Fibroblast of skin of abdomen (primary cell): Measurements from ENCODE around the gene POLD4. TPM values are rescaled to one million over a fixed set of nuclear protein-coding genes. Genes with fewer than 3 reads are reported as not detected.
"Not testable (repeated sequence)": the region's sequence is repeated elsewhere in the genome, so short reads cannot be mapped to it uniquely, and the experiment has no call there.

Experiments used
- DNase-seq: peaks from one replicate; pipeline ENCODE4 v3.0.0-alpha.2; 2013
- polyA plus RNA-seq, 2 experiments: library from polyadenylated mRNA; unstranded; fragments of 120-200 nt; gene quantifications; one replicate each; pipeline ENCODE4 v1.2.1, GENCODE V29; 2013; ENCODE audit not compliant: insufficient read length in 2 of 2

POLD4 gene
- polyA plus RNA-seq (2013, experiment 1 of 2; ENCODE audit: insufficient read length), result 86.1 TPM
- polyA plus RNA-seq (2013, experiment 2 of 2; ENCODE audit: insufficient read length), result 90.2 TPM

DNA sequence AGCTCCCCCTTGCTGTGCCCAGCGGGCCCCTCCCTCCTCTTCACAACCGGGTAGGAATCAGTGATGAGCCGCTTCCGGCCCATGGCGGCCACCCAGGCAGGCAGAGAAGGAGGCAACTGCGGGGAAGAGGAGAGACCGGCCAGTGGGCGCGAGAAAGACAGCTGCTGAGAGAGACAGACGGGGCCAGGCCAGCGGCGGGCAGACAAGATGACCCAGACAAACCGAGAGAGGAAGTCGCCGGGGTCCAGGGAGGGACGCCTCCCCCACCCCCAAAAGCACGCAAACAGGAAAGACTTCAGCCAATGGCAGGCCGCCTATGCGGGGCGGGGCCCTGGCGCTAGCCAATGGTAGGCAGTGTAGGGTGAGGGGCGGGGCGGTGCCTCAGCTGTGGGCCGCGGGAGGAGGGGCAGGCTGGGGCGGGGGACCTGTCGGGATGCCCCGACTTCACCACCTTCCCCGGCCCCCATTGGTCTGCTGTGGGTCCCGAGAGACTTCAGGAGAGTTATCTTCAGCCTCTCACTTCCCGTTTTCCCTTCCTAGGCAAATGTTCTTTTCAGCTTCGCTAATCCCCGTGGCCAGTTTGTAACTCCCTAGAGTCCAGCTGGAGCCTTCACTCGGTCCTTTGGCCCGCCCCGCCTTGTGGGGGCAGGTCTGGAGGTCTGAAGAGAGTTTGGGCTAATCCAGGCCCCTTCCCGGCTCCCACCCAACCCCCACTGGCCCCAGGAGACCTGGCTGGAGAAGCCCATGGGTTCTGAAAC lies at the start of gene POLD4:
Gene POLD4, minus strand, starts transcription at position 230 of the 758 bp plus-strand sequence. Its CDS starts 147 bp downstream, at position 83.
- peak; percentile 96 for DNase-seq

DNA sequence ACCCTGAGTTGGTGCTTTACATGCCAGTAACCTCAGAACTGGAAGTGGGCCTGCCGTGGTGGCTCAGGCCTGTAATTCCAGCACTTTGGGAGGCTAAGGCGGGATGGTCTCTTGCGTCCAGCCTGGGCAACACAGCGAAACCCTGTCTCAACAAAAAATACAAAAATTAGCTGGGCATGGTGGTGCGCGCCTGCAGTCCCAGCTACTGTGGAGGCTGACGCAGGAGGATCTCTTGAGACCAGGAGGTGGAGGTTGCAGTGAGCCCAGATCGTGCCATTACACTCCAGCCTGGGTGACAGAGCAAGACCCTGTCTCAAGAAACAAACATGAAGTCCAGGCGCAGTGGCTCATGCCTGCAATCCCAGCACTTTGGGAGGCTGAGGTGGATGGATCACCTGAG lies 49.7 kb upstream of the POLD4 start:
- not testable (repeated sequence) for DNase-seq

DNA sequence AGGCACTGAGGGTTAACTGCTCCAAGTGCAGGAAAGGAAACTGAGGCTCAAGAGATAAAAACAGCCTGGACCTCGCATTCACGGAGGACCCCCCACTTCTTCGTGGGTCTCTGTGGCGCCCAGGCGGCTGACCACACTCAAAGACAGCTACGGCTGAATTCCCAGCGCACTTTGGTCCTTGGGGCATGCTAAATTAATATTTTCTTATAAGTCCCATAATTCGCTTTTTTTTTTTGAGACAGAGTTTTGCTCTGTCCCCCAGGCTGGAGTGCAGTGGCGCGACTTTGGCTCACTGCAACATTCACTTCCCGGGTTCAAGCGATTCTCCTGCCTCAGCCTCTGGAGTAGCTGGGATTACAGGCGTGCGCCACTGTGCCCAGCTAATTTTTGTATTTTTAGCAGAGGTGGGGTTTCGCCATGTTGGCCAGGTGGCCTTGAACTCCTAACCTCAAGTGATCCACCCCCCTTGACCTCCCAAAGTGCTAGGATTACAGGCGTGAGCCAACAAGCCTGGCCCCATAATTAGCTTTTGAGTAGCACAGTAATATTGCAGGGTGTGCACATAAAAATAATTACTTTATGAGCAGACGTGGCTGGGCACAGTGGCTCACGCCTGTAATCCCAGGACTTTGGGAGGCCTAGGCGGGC lies 49.0 kb upstream of the POLD4 start:
- DNase-seq, result not testable (repeated sequence)

DNA sequence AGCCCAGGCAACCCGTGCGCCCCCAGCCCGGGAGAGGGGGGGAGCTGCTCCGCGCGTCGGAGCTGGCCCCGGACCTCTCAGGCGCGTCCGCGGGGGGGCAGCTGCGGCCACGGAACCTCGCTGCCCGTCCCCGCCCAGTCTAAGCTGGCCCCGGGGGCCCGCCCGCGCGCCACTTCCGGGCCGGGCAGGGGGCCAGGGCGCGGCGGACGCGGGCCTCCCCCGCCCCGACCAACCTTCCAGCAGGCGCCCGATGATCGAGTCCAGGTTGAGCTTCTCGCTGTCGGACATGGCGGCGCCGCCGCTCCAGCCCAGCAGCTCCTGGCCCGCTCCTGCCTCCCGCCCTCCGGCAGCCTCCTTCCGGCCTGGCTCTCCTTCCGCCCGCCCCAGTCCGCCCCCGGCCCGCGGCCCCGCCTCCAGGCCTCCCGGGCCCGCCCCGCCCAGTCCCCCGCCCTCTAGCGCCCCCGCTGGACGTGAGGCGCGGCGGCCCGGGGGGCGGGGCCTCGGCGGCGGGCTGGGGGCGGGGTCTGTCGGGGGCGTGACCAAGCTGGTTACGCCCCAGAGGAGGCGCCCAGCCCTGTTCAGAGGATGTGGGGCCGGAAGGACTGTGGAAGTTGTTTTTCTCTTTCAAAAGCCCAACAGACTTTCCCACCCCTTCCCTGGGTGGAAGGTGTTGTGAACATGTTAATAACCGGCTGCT lies 48.3 kb upstream of the POLD4 start, which contains the start of gene PPP1CA:
Gene PPP1CA, minus strand, starts transcription at position 364 of the 697 bp plus-strand sequence. Its CDS starts 76 bp downstream, at position 288.
- DNase-seq, result peak; percentile 90

DNA sequence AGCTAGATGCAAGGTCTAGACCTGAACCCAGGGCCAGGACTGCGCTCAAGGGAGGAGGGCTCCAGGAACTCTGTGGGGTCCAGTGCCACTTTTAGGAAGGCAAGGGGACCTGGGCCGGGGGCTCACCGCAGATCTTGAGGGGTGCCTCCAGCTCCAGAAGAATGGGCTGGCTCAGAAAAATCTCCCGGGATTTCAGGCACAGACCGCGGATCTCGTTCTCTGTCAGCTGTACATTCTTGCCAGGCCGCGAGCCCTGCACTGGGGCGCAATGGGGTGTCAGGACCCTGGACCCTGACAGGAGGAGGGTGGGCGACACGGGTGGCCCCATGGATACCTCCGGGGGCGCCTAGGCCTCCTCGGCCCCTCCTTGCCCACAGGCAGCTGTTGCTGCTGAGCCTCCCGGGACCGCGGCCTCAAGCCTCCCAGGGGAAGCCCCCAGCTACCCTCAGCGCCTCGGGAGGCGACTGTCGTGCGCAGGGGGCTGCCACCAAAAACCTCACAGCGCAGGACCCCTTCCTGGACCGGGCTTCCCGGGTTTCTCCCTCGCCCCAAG lies 47.7 kb upstream of the POLD4 start:
- no peak for DNase-seq

DNA sequence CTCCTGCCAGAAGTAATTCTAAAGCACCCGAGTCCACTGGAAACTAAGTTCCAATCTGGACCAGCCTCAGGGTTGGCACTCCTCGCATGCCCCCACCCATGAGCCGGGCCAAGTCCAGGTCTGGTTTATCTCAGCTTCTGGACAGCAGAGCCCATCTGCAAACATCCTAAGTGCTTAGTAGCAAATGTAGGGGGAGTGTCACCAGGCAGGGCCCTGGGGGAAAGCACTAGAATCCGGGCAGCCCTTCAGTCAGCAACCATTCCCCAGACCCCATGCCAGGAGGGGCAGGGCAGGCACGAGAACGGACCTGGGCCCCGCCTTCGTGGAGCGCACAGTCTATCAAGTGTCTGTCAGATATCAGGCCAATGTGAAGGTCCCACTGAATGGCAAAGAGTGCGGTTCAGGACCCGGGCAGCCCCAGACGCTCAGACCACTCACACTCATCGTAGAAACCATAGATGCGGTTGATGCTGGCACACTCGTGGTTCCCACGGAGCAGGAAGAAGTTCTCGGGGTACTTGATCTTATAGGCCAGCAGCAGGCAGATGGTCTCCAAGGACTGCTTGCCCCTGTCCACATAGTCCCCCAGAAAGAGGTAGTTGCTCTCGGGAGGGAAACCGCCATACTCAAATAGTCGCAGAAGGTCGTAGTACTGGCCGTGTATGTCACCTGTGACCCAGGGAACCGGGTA lies 47.0 kb upstream of the POLD4 start:
- no peak for DNase-seq

DNA sequence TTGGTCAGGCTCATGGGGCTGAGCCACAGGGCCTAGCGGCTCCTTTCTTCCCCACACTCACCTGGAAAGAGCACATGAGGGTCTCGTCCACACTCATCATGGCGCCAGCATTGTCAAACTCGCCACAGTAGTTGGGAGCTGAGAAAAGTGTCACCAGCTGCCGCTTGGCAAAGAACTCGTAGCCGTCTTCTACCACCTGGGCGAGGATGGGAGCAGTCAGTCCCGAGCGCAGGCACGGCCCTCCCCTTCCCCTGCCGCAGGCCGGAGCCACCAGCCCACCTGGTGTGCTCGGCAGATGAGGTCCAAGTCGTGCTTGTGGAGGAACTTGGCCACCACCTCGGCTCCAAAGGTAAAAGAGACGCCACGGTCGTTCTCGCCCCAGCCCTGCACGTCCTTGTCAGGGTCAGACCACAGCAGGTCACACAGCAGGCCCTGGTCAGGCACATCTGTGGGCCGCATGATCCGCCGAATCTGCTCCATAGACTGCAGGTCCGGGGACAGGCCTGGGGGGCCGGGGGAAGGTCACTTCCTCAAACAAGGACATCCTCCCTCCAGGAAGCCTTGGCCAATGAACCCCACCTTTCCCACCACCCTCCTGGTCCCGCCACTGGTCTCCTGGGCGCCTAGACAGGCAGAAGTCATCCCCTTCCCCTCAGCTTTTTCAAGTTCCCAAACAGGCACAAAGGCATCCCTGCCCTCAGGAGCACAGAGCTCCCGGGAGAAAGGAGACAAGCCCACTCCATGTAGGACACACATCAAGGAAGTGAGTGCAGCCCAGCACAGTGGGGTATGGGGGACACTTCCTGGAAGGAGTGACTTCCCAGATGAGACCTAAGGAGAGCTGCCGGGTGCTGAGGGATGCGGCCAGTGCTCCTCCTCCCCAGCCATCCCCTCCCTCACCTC lies 45.6 kb upstream of the POLD4 start:
- no peak for DNase-seq

DNA sequence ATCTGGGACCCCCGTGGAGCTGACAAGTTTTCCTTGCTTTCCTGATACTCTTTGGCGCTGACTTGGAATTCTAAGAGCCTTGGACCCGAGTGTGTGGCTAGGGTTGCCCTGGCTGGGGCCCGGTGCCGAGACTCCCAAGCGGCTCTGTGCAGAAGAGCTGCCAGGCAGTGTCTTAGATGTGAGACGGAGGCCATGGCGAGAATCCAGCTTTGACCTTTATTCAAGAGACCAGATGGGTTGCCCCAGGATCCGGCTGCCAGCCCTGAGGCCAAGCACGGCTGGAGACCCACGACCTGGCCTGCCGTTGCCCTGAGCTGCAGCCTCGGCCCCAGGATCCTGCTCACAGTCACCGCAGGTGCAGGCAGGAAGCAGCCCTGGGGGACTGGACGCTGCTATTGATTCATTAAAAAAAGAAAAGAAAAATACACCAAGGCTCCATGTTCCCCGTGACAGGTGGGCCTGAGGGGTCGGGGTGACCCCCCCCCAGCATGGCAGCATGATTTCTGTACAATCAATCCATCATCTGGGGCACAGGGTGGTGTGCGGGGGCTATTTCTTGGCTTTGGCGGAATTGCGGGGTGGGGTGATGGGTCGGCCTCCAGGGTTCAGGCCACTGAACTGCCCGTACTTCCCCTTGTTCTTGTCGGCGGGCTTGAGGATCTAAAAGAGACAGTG lies 44.8 kb upstream of the POLD4 start:
- no peak for DNase-seq

DNA sequence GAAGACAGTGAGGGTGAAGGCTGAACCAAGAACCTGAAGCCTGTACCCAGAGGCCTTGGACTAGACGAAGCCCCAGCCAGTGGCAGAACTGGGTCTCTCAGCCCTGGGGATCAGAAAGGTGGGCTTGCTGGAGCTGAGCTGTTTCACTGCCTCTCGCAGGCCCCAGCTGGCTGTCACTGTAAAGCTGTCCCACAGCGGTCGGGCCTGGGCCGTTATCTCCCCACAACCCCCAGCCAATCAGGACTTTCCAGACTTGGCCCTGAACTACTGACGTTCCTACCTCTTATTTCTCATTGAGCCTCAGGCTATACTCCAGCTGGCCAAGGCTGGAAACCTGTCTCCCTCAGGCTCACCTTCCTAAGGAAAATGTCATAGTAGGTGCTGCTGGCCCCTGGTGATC lies 44.2 kb upstream of the POLD4 start:
- DNase-seq, result no peak

DNA sequence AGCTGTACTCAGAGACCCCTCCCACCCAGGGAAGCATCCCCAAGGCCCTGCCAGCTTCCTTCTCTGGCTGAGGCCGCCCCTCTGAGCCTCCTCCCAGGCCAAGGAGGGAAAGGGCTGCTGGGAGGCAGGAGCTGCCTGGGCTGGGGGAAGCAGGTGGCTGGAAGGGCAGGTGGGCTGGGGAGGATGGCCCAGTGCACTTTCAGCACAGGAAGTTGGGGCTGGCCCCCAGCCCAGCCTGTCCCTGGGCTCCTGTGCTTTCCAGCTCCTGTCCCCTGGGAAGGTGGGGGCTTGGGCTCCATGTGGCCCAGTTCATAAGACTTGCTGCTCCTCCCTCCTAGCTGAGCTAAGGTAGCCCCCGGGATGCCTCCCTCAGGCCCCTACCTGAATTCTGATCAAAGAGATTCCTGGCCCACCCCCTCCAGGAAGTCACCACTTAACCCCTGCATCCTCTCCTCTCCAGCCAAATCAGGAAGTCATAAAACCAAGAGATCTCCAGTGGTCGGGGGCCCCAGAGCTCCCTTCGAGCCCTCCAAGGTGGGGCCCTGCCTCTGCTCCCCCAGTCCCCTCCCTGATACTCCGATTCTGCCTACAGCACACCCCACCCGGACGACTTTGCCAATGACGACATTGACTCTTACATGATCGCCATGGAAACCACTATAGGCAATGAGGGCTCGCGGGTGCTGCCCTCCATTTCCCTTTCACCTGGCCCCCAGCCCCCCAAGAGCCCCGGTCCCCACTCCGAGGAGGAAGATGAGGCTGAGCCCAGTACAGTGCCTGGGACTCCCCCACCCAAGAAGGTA lies 43.4 kb upstream of the POLD4 start:
- no peak for DNase-seq

DNA sequence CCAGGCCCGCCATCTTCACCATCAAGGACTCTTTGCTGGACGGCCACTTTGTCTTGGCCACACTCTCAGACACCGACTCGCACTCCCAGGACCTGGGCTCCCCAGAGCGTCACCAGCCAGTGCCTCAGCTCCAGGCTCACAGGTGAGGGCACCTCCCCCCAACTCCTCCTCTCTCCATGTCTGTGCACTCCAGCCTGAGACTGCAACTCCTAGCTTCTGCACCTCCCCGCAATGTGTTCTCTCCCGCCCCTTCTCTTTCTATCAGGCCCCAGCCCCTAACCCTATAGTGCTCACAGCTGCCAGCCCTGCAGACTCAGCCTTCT lies 42.9 kb upstream of the POLD4 start:
- DNase-seq, result no peak

DNA sequence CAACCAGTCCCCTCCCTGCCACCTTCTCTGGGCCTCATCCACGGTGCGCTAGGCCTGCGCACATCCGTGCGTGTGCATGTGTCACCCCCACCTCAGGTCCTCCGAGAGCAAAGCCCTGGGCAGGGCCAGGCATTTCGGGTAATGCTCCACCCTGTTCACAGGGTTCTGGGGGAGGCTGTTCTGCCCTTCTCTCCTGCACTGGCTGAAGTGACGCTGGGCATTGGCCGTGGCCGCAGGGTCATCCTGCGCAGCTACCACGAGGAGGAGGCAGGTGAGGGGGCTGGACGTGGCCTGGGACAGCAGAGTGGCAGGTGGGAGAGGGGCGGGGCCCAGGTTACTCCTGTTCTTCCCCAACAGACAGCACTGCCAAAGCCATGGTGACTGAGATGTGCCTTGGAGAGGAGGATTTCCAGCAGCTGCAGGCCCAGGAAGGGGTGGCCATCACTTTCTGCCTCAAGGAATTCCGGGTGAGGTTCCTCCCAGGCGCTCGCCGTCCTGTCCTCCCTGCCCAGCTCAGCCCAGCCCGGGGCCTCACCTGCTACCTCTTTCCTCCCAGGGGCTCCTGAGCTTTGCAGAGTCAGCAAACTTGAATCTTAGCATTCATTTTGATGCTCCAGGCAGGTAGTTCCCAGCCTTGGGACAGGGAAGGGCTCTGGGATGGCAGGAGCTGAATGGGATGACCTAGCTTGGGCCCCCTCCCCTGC lies 42.4 kb upstream of the POLD4 start:
- DNase-seq, result no peak

DNA sequence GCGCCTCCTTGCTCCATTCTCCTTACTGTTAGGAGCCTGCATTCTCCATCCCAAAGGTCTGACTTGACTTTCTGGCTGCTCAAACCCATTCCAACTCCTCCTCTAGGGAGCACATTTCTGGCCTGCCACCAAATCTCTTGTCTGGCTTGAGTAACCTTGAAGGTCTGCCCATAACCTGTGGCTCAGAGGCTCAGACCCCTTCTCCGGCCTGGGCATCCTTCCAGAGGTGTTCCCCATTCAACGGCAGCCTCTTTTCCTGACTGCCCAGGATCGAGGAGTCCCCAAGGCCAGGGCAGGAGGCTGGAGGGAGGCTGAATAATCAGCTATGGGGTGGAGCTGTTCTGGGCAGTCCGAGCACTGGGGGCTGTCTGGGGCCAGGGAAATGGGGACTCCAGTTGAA lies 40.6 kb upstream of the POLD4 start:
- no peak for DNase-seq

DNA sequence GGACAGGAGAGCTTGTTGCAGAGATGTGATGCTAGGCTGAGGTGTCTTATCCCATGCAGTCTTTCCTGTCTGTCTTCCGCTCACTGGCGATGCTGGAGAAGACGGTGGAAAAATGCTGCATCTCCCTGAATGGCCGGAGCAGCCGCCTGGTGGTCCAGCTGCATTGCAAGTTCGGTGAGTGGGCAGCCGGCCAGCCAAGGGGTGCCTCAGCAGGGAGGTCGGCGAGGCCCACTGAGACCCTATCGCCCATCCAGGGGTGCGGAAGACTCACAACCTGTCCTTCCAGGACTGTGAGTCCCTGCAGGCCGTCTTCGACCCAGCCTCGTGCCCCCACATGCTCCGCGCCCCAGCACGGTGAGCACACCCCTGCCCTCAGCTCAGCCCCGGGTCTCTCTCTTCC lies 40.1 kb upstream of the POLD4 start:
- DNase-seq, result no peak

DNA sequence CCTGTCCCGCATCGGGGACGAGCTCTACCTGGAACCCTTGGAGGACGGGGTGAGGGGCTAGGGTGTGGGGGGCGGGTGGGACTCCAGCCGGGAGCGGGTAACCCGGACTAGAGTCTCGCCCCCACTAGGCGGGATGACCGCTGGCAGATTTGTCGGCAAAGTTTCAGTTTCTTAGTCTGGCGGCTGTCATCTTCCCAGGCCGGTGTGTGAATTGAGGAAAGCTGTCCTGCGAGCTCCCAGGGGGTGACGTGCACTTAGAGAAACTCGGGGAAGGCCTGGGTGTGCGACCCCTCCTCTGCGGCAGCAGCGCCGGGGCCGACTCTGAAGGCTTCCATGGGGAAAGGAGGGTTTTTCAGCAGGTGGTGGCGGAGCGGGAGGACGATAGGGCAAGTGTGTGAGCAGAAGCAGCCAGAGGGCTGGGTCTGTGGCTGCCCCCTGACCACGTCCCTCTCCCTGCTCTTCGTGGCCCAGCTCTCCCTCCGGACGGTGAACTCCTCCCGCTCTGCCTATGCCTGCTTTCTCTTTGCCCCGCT lies 38.9 kb upstream of the POLD4 start:
- no peak for DNase-seq

DNA sequence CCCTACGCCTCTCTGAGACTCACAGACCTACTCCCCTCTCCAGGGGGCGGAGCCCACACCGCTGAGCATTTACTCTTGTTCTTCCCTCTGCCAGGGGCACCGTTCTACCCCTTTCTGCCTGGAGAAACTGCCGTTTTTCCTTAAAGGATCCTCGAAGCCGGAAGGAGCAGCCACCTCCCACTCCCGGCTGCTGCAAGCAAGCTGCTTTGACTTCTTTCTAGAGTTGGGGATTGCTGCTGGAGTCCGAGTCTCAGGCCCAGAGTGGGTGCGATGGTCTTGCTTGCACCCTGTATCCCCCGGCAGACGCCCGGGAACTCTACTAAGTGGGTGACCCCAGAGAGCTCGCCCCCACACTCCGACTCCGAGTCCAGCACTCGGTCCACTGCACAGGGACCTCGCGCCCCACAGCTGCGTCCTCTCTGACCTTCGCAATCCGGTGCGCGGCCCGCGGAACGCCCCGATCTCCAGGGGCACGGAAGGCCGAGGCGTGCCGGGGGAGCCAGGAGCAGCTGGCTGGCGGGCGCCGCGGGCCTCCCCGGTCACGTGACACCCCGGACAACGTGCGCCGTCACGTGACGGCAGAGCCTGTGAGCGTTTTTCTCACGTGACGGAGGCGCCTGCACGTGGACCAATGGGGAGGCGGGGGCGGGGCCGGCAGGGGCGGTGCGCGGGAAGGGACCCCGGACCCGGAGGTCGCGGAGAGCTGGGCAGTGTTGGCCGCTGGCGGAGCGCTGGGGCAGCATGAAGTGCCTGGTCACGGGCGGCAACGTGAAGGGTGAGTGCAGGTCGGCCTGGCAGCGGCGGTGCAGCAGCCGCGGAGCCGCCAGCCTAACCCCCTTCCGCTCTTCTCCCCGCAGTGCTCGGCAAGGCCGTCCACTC lies 38.2 kb upstream of the POLD4 start, which contains the start of gene RAD9A:
Gene RAD9A, plus strand, starts transcription at position 683 of the 879 bp plus-strand sequence. Its CDS starts 59 bp downstream, at position 742.
- DNase-seq, result peak; percentile 94

DNA sequence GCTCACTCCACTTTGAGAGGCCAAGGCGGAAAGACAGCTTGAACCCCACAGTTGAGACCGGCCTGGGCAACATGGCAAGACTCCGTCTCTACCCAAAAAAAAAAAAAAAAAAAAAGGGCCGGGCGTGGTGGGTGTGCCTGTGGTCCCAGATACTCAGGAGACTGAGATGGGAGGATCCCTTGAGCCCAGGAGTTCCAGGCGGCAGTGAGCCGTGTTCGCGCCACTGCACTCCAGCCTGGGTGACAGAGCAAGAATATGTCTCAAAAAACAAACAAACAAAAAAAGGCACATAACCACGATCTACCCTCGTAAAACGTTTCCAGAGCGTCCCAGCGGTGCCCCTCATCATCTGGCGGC lies 37.6 kb upstream of the POLD4 start:
- DNase-seq, result no peak

DNA sequence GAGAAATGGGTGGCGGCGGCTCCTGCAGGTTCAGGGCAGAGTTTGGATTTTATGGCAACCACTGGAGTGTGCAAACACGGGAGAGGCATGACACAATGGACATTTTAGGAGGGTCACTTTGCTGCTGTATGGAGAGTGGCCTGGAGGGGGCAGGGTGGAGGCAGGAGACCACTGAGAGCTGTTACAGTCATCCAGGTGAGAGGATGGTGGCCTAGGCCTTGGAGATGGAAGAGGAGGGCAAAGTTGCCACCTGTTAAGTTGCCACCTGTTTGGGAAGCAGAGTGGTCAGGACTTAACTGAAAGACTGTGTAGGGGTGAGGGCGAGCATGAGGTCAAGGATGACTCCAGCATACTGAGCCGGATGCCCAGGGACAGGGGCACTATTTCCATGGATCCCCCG lies 36.1 kb upstream of the POLD4 start:
- no peak for DNase-seq
